Ishikawa (cell line): Measurements from ENCODE around the gene RBMS1.

Experiments used
- CEBPB ChIP-seq: IDR thresholded peaks from 2 replicates; pipeline ENCODE4 v1.6.1; 2012
- FOXM1 ChIP-seq: IDR thresholded peaks from 2 replicates; pipeline ENCODE4 v1.6.1; 2012; ENCODE audit warnings: low read depth, borderline replicate concordance
- MAX ChIP-seq: IDR thresholded peaks from 2 replicates; pipeline ENCODE4 v1.6.1; 2012
- NFIC ChIP-seq: IDR thresholded peaks from 2 replicates; pipeline ENCODE4 v1.6.1; 2012
- RAD21 ChIP-seq: IDR thresholded peaks from 2 replicates; pipeline ENCODE4 v1.6.1; 2012; ENCODE audit warnings: low read depth
- USF1 ChIP-seq: IDR thresholded peaks from 2 replicates; pipeline ENCODE4 v1.6.1; 2012
- YY1 ChIP-seq: IDR thresholded peaks from 2 replicates; pipeline ENCODE4 v1.6.1; 2012; ENCODE audit warnings: low read depth
- ZBTB7A ChIP-seq: IDR thresholded peaks from 2 replicates; pipeline ENCODE4 v1.6.1; 2012; ENCODE audit warnings: low read depth

- TF ChIP-seq ZBTB7A: no peak
- TF ChIP-seq CEBPB: no peak
- TF ChIP-seq RAD21: no peak
- TF ChIP-seq NFIC: no peak
- TF ChIP-seq MAX: no peak
- no peak for TF ChIP-seq USF1
- no peak for TF ChIP-seq YY1
- no peak for TF ChIP-seq FOXM1
Measured at GRCh38 chr2:160364364-160364763, 129.2 kb downstream of the RBMS1 start.
